Neural cell (in vitro differentiated cells): Measurements from ENCODE around the gene KCNIP2. TPM values are rescaled to one million over a fixed set of nuclear protein-coding genes. Genes with fewer than 3 reads are reported as not detected.

Source experiments
- H2AFZ ChIP-seq: fragments of 200-600, 300-800 bp; sonication (generic), shearing (Covaris generic); 2 replicates; pipeline ENCODE4 v1.6.0; 2014; ENCODE audit warnings: low read depth, mild to moderate bottlenecking, antibody characterized with exemption, low read length, moderate library complexity
- H3F3A ChIP-seq: fragments of 200-600 bp; shearing (Covaris generic); 2 replicates; pipeline ENCODE4 v1.6.1; 2016; ENCODE audit warnings: mild to moderate bottlenecking, moderate library complexity, mixed read lengths, antibody characterized with exemption, low read length; ENCODE audit not compliant: insufficient read depth, poor library complexity, severe bottlenecking
- H3K27ac ChIP-seq: fragments of 200-600, 300-800 bp; sonication (generic), shearing (Covaris generic); 2 replicates; pipeline ENCODE4 v1.5.1; 2014; ENCODE audit warnings: mild to moderate bottlenecking, low read length, moderate library complexity
- H3K27me3 ChIP-seq: fragments of 300-800, 200-600 bp; sonication (generic), shearing (Covaris generic); 2 replicates; pipeline ENCODE4 v1.6.0; 2014; ENCODE audit warnings: mild to moderate bottlenecking, low read depth, low read length, moderate library complexity; ENCODE audit not compliant: insufficient read depth
- H3K36me3 ChIP-seq: fragments of 300-800, 200-600 bp; sonication (generic), shearing (Covaris generic); 2 replicates; pipeline ENCODE4 v1.5.1; 2014; ENCODE audit warnings: mild to moderate bottlenecking, antibody characterized with exemption, low read length, moderate library complexity; ENCODE audit not compliant: insufficient read depth
- H3K4me2 ChIP-seq: fragments of 300-800, 200-600 bp; sonication (generic), shearing (Covaris generic); 2 replicates; pipeline ENCODE4 v1.6.0; 2014; ENCODE audit warnings: mild to moderate bottlenecking, low read length
- H3K4me3 ChIP-seq: fragments of 300-800, 200-600 bp; sonication (generic), shearing (Covaris generic); 2 replicates; pipeline ENCODE4 v1.5.1; 2014; ENCODE audit warnings: mild to moderate bottlenecking, low read length, moderate library complexity
- H3K79me2 ChIP-seq: fragments of 200-600 bp; shearing (Covaris generic); replicated peaks from 2 replicates; pipeline ENCODE4 v1.6.0; 2014; ENCODE audit warnings: mild to moderate bottlenecking, low read length, moderate library complexity; ENCODE audit not compliant: insufficient read depth
- H3K9ac ChIP-seq: fragments of 300-800, 200-600 bp; sonication (generic), shearing (Covaris generic); 2 replicates; pipeline ENCODE4 v1.6.1; 2016; ENCODE audit warnings: mild to moderate bottlenecking, low read length, mixed read lengths
- H3K9me2 ChIP-seq: fragments of 200-600 bp; shearing (Covaris generic); 2 replicates; pipeline ENCODE4 v1.6.1; 2016; ENCODE audit warnings: mild to moderate bottlenecking, low read length, mixed read lengths; ENCODE audit not compliant: insufficient read depth
- H3K9me3 ChIP-seq: fragments of 200-600, 300-800 bp; sonication (generic), shearing (Covaris generic); 2 replicates; pipeline ENCODE4 v1.6.1; 2016; ENCODE audit warnings: mild to moderate bottlenecking, mixed run types, low read length, moderate library complexity, mixed read lengths
- H4K20me1 ChIP-seq: fragments of 200-600 bp; shearing (Covaris generic); 2 replicates; pipeline ENCODE4 v1.6.1; 2016; ENCODE audit warnings: mild to moderate bottlenecking, mixed run types; ENCODE audit not compliant: insufficient read depth
- CTCF ChIP-seq: fragments of 450-650 bp; IDR thresholded peaks from 2 replicates; pipeline ENCODE4 v1.5.1; 2014; ENCODE audit warnings: antibody characterized with exemption, mild to moderate bottlenecking, moderate library complexity; ENCODE audit not compliant: poor library complexity, severe bottlenecking
- EP300 ChIP-seq: fragments of 450-650 bp; conservative IDR thresholded peaks from 2 replicates; pipeline ENCODE4 v1.6.1; 2014; ENCODE audit warnings: antibody characterized with exemption, mild to moderate bottlenecking, moderate library complexity; ENCODE audit not compliant: poor library complexity, severe bottlenecking
- EZH2 ChIP-seq: fragments of 200-600, 300-800 bp; shearing (Covaris generic), sonication (generic); IDR thresholded peaks from 2 replicates; pipeline ENCODE4 v1.6.1; 2014; ENCODE audit warnings: antibody characterized with exemption, low read length, borderline replicate concordance, mild to moderate bottlenecking; ENCODE audit not compliant: insufficient read depth, poor library complexity, severe bottlenecking
- MXI1 ChIP-seq: fragments of 450-650 bp; conservative IDR thresholded peaks from 2 replicates; pipeline ENCODE4 v1.6.1; 2014; ENCODE audit warnings: antibody characterized with exemption, mild to moderate bottlenecking; ENCODE audit not compliant: poor library complexity, severe bottlenecking
- POLR2AphosphoS5 ChIP-seq: IDR thresholded peaks from 2 replicates; pipeline ENCODE4 v1.6.1; 2012
- RAD21 ChIP-seq: fragments of 450-650 bp; conservative IDR thresholded peaks from 2 replicates; pipeline ENCODE4 v1.6.1; 2014; ENCODE audit warnings: antibody characterized with exemption, mild to moderate bottlenecking, moderate library complexity
- REST ChIP-seq: IDR thresholded peaks from 2 replicates; pipeline ENCODE4 v1.6.1; 2012; ENCODE audit warnings: borderline replicate concordance
- SMC3 ChIP-seq: fragments of 450-650 bp; conservative IDR thresholded peaks from 2 replicates; pipeline ENCODE4 v1.6.1; 2014; ENCODE audit warnings: antibody characterized with exemption, mild to moderate bottlenecking, moderate library complexity; ENCODE audit not compliant: poor library complexity
- TAF1 ChIP-seq: IDR thresholded peaks from 2 replicates; pipeline ENCODE4 v1.6.1; 2012; ENCODE audit warnings: low read depth
- polyA plus RNA-seq: library from polyadenylated mRNA; depleted of rRNA; stranded (reverse); fragments of >200 nt; gene quantifications from 2 replicates; pipeline ENCODE4 v1.2.3, GENCODE V29; 2014

Gene KCNIP2
- polyA plus RNA-seq, 1 donor from 2014 or later: 10.0 TPM

- peak overlapping the region; percentile 52 for H3K9ac ChIP-seq
- no peaks in the 10 kb centered on the region for H3K9me2 ChIP-seq
- peak overlapping the region; percentile 43 for H3K27ac ChIP-seq
- peak overlapping the region; percentile 59 for H3K4me3 ChIP-seq
- H3K9me3 ChIP-seq: no peaks in the 10 kb centered on the region
- H4K20me1 ChIP-seq: no peaks in the 10 kb centered on the region
- no peaks in the 10 kb centered on the region for H3K79me2 ChIP-seq
- H3K4me2 ChIP-seq: peak overlapping the region; percentile 13
- H3K27me3 ChIP-seq: no peaks in the 10 kb centered on the region
- peak overlapping the region; percentile 30 for H2AFZ ChIP-seq
- TF ChIP-seq EP300: peak; percentile 69
- no peak for TF ChIP-seq TAF1
- peak; percentile 40 for TF ChIP-seq POLR2AphosphoS5
- H3K36me3 ChIP-seq: no peaks in the 10 kb centered on the region
- no peaks in the 10 kb centered on the region for H3F3A ChIP-seq
Observed at GRCh38 chr10:101831169-101831811, 12.3 kb downstream of the KCNIP2 start.

- Histone ChIP-seq H3F3A (no peaks in the 10 kb centered on the region), H3K27me3 (no peaks in the 10 kb centered on the region), H3K79me2 (no peaks in the 10 kb centered on the region), H2AFZ (peak overlapping the region; percentile 30), H3K4me3 (peak overlapping the region; percentile 59), H3K9ac (peak overlapping the region; percentile 52), H3K27ac (peak overlapping the region; percentile 43), H4K20me1 (no peaks in the 10 kb centered on the region), H3K9me3 (no peaks in the 10 kb centered on the region), H3K36me3 (no peaks in the 10 kb centered on the region), H3K4me2 (peak overlapping the region; percentile 13), H3K9me2 (no peaks in the 10 kb centered on the region)
- TF ChIP-seq EP300: peak; percentile 32
- peak; percentile 47 for TF ChIP-seq REST
- peak; percentile 84 for TF ChIP-seq MXI1
- TF ChIP-seq EZH2: no peak
- no peak for TF ChIP-seq TAF1
- peak; percentile 43 for TF ChIP-seq POLR2AphosphoS5
- TF ChIP-seq SMC3: no peak
- no peak for TF ChIP-seq RAD21
- no peak for TF ChIP-seq CTCF
Observed at GRCh38 chr10:101830322-101831168, 13.1 kb downstream of the KCNIP2 start.
